ENCODE measurements around the gene CLIP1. TPM values are rescaled to one million over a fixed set of nuclear protein-coding genes. Genes with fewer than 3 reads are reported as not detected.

CLIP1 gene
- total and polyA plus RNA-seq, 2 of the 4 experiments (the other 2 are of a cell fraction): 38.0 to 54.8 TPM

GRCh38 chr12:122266230-122266901 lies 156.1 kb downstream of the CLIP1 start, which contains the start of gene VPS33A (continued):
- peak; percentile 89 for TF ChIP-seq BHLHE40 (IDR thresholded peaks at IDR 0.05; ENCODE audit: low read depth, low read length)
- no peak for TF ChIP-seq RFX5 (IDR thresholded peaks at IDR 0.05; ENCODE audit: low read depth, low read length)

- no TSS peak for BruUV-seq (replicated peaks)
- POLR2A ChIA-PET (ENCODE audit: unreplicated experiment): interaction anchor here (0.5 kb wide), 1 partner anchor 11 kb away, joined by 8 read pairs; no protein-coding TSS in a partner anchor
These were observed 156.6 kb downstream of the CLIP1 start for GRCh38 chr12:122265886-122266229.

More at GRCh38 chr12:122265886-122266229, 156.6 kb downstream of the CLIP1 start:
- CTCF ChIA-PET: interaction anchor here (0.6 kb wide), 1 partner anchor 388 kb away, joined by 3 read pairs; no protein-coding TSS in a partner anchor
- Histone ChIP-seq H3K9me3 (ENCODE audit: control insufficient read depth, insufficient read depth, low read length) (no peaks in the 10 kb centered on the region), H3K18ac (ENCODE audit: low read depth, low read length) (no peak overlapping the region; the same call in 1 of the 2 replicates), H3K9ac (ENCODE audit: low read depth, low read length) (peak overlapping the region; percentile 81), H2BK15ac (ENCODE audit: low read depth, low read length) (0 out of 3 replicates have a peak overlapping the region, but pooled peaks have one; percentile 32), H2BK120ac (ENCODE audit: low read depth, low read length) (peak overlapping the region; percentile 64; the same call in 1 of the 2 replicates), H3K56ac (ENCODE audit: extremely low read depth, insufficient read depth, low read length) (peak overlapping the region; percentile 29), H3K14ac (replicated peaks; ENCODE audit: low read depth, low read length) (peak overlapping the region; percentile 88), H3K4me1 (ENCODE audit: control insufficient read depth, insufficient read depth, low read length) (peaks cover 1% of the 10 kb centered on the region; the same call in 1 of the 2 replicates), H2BK20ac (ENCODE audit: low read depth, low read length) (no peak overlapping the region), H3K9me1 (ENCODE audit: insufficient read depth, low read length) (no peaks in the 10 kb centered on the region), H3K27me3 (ENCODE audit: control insufficient read depth, insufficient read depth, low read length) (no peaks in the 10 kb centered on the region), H2AK9ac (replicated peaks; ENCODE audit: low read depth, low read length, poor library complexity) (peak overlapping the region; percentile 80), H3K36me3 (ENCODE audit: control insufficient read depth, insufficient read depth, low read length) (peaks cover 8% of the 10 kb centered on the region), H3K27ac (ENCODE audit: insufficient read depth, low read length) (peak overlapping the region; percentile 73), H4K91ac (ENCODE audit: insufficient read depth, low read depth, low read length) (peak overlapping the region; percentile 90; the same call in 1 of the 2 replicates), H2AFZ (replicated peaks; ENCODE audit: low read length, poor library complexity) (peak overlapping the region; percentile 98), H4K5ac (ENCODE audit: low read depth, low read length) (peak overlapping the region; percentile 91), H2BK5ac (ENCODE audit: low read depth, low read length, poor library complexity, severe bottlenecking) (peak overlapping the region; percentile 70), H3K4me3 (ENCODE audit: insufficient read depth, low read depth, low read length) (peak overlapping the region; percentile 71), H4K8ac (ENCODE audit: low read depth in 2 of 2, low read length in 2 of 2) (peak overlapping the region; percentile 85 to 99), H2AK5ac (ENCODE audit: low read depth, low read length) (peak overlapping the region; percentile 9), H3K79me1 (ENCODE audit: low read depth in 1 of 2, low read length in 2 of 2) (peaks cover 9 to 17% of the 10 kb centered on the region in 2 experiments; a peak in 3 of 4 replicates), H3K4ac (ENCODE audit: low read depth, low read length) (peak overlapping the region; percentile 86), H3K23ac (ENCODE audit: low read depth, low read length) (peak overlapping the region; percentile 14), H3K4me2 (ENCODE audit: low read depth, low read length) (peak overlapping the region; percentile 91), H4K20me1 (ENCODE audit: insufficient read depth, low read length) (no peaks in the 10 kb centered on the region)
- in situ Hi-C loops (cut with MboI; ENCODE audit: low sequenced_read_pairs) (no loop called here), dilution Hi-C loops (cut with HindIII; ENCODE audit: low sequenced_read_pairs, unreplicated experiment) (no loop called here), intact Hi-C loops (cut with micrococcal nuclease) (no loop called here)
- peak; percentile 23 for DNase-seq
- WGBS, 2 experiments (ENCODE audit: extremely low coverage in 2 of 2, insufficient read length in 1 of 2): 0% methylated on average over 9 of the region's 17 CpGs; no CpG with 5 or more reads in 1 of the 2 experiments
- TF ChIP-seq CEBPB (IDR thresholded peaks at IDR 0.05; ENCODE audit: low read depth, low read length) (no peak), MAFK (IDR thresholded peaks at IDR 0.05; ENCODE audit: low read depth, low read length) (no peak), ELK1 (IDR thresholded peaks at IDR 0.05; ENCODE audit: borderline replicate concordance, low read depth, low read length) (no peak), USF2 (IDR thresholded peaks at IDR 0.05; ENCODE audit: low read depth, low read length) (no peak), CTCF (conservative IDR thresholded peaks at IDR 0.05; ENCODE audit: low read depth, low read length) (no peak), BHLHE40 (IDR thresholded peaks at IDR 0.05; ENCODE audit: low read depth, low read length) (no peak)
- peak; percentile 44 for ATAC-seq (ENCODE audit: low read depth)

Data from IMR-90 (cell line).